ENCODE measurements around the gene MICAL3.

DNA sequence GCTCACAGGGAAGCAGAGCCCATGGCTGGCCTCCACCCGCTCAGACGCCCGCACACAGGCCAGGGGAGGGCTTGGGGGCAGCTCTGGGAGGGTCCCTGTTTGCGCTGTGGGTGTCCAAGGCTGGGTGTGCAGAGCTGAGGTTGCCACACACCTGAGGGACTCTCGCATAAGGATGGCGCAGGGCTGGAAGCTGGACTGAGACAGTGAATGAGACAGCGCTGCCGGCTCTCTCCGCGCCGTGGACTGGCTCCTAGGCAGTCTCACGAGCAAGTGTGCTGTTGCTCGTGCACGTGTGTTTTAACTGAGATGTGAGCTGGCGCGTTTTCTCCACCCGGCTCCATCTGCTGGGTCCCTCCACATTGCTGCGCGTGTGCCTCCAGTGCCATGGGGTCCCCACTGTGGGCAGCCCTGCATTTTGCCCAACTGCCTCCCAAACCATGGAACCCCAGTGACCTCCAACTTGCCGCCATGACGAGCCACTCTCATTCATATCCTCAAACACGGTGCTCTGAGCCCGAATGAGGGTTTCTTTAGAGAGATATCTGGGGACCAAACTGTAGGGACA lies 245.9 kb downstream of the MICAL3 start:
- TF ChIP-seq, protein P1, sequence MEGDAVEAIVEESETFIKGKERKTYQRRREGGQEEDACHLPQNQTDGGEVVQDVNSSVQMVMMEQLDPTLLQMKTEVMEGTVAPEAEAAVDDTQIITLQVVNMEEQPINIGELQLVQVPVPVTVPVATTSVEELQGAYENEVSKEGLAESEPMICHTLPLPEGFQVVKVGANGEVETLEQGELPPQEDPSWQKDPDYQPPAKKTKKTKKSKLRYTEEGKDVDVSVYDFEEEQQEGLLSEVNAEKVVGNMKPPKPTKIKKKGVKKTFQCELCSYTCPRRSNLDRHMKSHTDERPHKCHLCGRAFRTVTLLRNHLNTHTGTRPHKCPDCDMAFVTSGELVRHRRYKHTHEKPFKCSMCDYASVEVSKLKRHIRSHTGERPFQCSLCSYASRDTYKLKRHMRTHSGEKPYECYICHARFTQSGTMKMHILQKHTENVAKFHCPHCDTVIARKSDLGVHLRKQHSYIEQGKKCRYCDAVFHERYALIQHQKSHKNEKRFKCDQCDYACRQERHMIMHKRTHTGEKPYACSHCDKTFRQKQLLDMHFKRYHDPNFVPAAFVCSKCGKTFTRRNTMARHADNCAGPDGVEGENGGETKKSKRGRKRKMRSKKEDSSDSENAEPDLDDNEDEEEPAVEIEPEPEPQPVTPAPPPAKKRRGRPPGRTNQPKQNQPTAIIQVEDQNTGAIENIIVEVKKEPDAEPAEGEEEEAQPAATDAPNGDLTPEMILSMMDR (IDR thresholded peaks at IDR 0.05; ENCODE audit: low read length), result no peak
- TF ChIP-seq EZH2phosphoT487 (IDR thresholded peaks at IDR 0.05; ENCODE audit: low read length), result no peak

Data from MM.1S (cell line).